Stomach (tissue), 9 donors: ENCODE measurements around the gene TAP1. TPM values are rescaled to one million over a fixed set of nuclear protein-coding genes. Genes with fewer than 3 reads are reported as not detected.
"Not testable (repeated sequence)": the region's sequence is repeated elsewhere in the genome, so short reads cannot be mapped to it uniquely, and the experiment has no call there.

Source experiments
- DNase-seq, 2 donors: peaks; one replicate each; pipeline versions ENCODE4 v3.0.0 to v3.0.0-alpha.2; 2013 to 2019
- H3K27ac ChIP-seq, 5 donors: fragments of 200-600 bp in 4 of 5; sonication (generic) in 4 of 5; one replicate each; pipeline ENCODE4 v1.5.1; 2013 to 2019; ENCODE audit warnings: mild to moderate bottlenecking in 1 of 5, moderate library complexity in 1 of 5
- H3K27me3 ChIP-seq, 3 donors: fragments of 200-600 bp; sonication (generic); one replicate each; pipeline ENCODE4 v1.5.1; 2017 to 2019; ENCODE audit warnings: mixed run types in 1 of 3
- H3K36me3 ChIP-seq, 4 donors: fragments of 200-600 bp; sonication (generic); 1 replicate in 3 of 4; 2 replicates in 1 of 4; pipeline ENCODE4 v1.5.1; 2016 to 2019
- H3K4me1 ChIP-seq, 4 donors: fragments of 200-600 bp; sonication (generic); one replicate each; pipeline ENCODE4 v1.5.1; 2016 to 2019
- H3K4me3 ChIP-seq, 4 donors: fragments of 200-600 bp; sonication (generic) in 3 of 4; one replicate each; pipeline ENCODE4 v1.5.1; 2016 to 2019; ENCODE audit warnings: mild to moderate bottlenecking in 1 of 4
- H3K9me3 ChIP-seq, 4 donors: fragments of 200-600 bp; sonication (generic); one replicate each; pipeline ENCODE4 v1.5.1; 2016 to 2019
- EP300 ChIP-seq: sonication (generic); formaldehyde crosslinking; IDR thresholded peaks from one replicate; pipeline ENCODE4 v1.6.1; 2017; ENCODE audit warnings: antibody characterized with exemption
- POLR2A ChIP-seq, 4 donors: fragments of 450-650 bp; IDR thresholded peaks; one replicate each; pipeline ENCODE4 v1.6.1; 2016; ENCODE audit warnings: antibody characterized with exemption in 4 of 4, control low read depth in 2 of 4, mild to moderate bottlenecking in 1 of 4, moderate library complexity in 1 of 4
- POLR2AphosphoS5 ChIP-seq, 3 donors: sonication (generic); formaldehyde crosslinking; IDR thresholded peaks; one replicate each; pipeline ENCODE4 v1.6.1; 2016; ENCODE audit warnings: antibody characterized with exemption in 3 of 3
- WGBS, 5 donors: extraction: QIAGEN DNeasy Blood & Tissue Kit in 3 of 5; methylation state at CpG; one replicate each; pipeline versions ENCODE4 v1.1.5 to v1.1.7; 2013 to 2018; 5-methylcytosine and 5-hydroxymethylcytosine counted together
- intact Hi-C: fragments of 100-400 bp; cut with DNase I; formaldehyde crosslinking; loops from one replicate; pipeline ENCODE4 v1.15.1; 2023; ENCODE audit warnings: low total_unique reads
- polyA plus RNA-seq, 3 donors: library from polyadenylated mRNA; stranded (reverse); fragments of 200-250 nt; gene quantifications; one replicate each; pipeline ENCODE4 v1.2.3, GENCODE V29; 2013
- total RNA-seq, 5 donors: library from RNA; depleted of rRNA; stranded (reverse); fragments of >200 nt; gene quantifications; one replicate each; pipeline versions ENCODE4 v1.1.0 to v1.2.3, GENCODE V29; 2014 to 2016
- TF ChIP-seq, protein P1 (sequence below), 7 experiments: fragments of 450-650 bp in 4 of 7; fragments of 200-600 bp in 3 of 7; sonication (generic) in 3 of 7; IDR thresholded peaks; one replicate each; pipeline ENCODE4 v1.5.1; 2016 to 2019; ENCODE audit warnings: antibody characterized with exemption in 7 of 7, control low read depth in 2 of 7, mild to moderate bottlenecking in 1 of 7
- donor health status: healthy with polysubstance abuse.
- donor health status: Bipolar disorder and iron deficiency.
- donor health status: healthy.

Gene TAP1
- total and polyA plus RNA-seq, 8 donors: 10.8 to 117 (median 25.3) TPM

DNA sequence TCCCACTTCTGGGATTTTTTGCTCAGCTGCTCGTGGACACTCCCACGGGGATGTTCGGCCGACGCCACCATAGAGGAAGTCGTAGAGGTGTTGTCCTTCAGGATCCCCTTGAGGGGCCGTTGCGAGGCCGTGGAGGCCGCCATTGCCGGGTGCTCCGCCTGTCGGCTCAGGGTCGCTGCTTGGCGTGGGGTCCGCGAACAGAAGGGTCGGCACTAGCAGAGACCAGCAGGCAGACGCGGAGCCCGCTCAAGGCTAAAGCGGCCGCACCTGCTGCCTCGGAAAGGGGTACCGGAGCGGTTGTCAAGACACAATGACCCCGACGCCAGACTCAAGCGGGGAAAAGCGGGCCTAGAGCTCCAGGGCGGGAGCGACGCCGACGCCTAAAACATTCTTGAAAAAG, 26.2 kb upstream of the TAP1 start:
- peaks cover 0 to 18% (median 0%) of the 10 kb centered on the region in 3 donors for H3K27me3 ChIP-seq
- H3K9me3 ChIP-seq: no peaks in the 10 kb centered on the region
- H3K27ac ChIP-seq: no peak overlapping the region
- no peaks in the 10 kb centered on the region for H3K36me3 ChIP-seq
- DNase-seq: no peak
- no peaks in the 10 kb centered on the region for H3K4me1 ChIP-seq
- intact Hi-C loops: loop anchor here (5.0 to 10.0 kb wide), 2 partner anchors 55 to 108 kb away; no protein-coding TSS in a partner anchor
- no peak for TF ChIP-seq POLR2AphosphoS5 (IDR thresholded peaks at IDR 0.05)
- no peak for TF ChIP-seq EP300
- TF ChIP-seq, protein P1, sequence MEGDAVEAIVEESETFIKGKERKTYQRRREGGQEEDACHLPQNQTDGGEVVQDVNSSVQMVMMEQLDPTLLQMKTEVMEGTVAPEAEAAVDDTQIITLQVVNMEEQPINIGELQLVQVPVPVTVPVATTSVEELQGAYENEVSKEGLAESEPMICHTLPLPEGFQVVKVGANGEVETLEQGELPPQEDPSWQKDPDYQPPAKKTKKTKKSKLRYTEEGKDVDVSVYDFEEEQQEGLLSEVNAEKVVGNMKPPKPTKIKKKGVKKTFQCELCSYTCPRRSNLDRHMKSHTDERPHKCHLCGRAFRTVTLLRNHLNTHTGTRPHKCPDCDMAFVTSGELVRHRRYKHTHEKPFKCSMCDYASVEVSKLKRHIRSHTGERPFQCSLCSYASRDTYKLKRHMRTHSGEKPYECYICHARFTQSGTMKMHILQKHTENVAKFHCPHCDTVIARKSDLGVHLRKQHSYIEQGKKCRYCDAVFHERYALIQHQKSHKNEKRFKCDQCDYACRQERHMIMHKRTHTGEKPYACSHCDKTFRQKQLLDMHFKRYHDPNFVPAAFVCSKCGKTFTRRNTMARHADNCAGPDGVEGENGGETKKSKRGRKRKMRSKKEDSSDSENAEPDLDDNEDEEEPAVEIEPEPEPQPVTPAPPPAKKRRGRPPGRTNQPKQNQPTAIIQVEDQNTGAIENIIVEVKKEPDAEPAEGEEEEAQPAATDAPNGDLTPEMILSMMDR (IDR thresholded peaks at IDR 0.05): no peak
- TF ChIP-seq POLR2A (IDR thresholded peaks at IDR 0.05): no peak
- WGBS, 5 donors: 40 to 58% (median 46%) methylated on average over 28 to 35 of the region's 35 CpGs
- H3K4me3 ChIP-seq: no peak overlapping the region

DNA sequence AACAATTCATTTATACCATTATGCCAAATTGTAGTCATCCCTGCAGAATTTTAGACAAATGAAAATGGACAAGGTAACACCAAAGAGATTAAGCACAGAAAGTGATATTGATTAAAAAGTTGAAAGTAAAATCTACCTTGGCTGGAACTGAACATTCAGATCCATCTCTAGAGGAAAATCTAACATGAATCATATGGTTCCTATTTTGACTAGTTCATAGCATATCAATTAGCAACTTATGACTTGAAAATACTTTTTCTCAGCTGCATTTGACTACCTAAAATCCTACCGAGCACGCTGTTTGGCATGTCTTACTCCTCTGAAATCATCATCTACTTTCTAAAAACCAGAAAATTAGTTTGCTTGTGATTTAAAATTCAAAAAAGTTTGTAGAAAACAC, 23.1 kb upstream of the TAP1 start:
- no peaks in the 10 kb centered on the region for H3K4me1 ChIP-seq
- H3K36me3 ChIP-seq: no peaks in the 10 kb centered on the region
- intact Hi-C loops: no loop called here
- no peak for DNase-seq
- no peak for TF ChIP-seq POLR2A (IDR thresholded peaks at IDR 0.05)
- no peak for TF ChIP-seq EP300
- TF ChIP-seq POLR2AphosphoS5 (IDR thresholded peaks at IDR 0.05): no peak
- TF ChIP-seq, protein P1 (IDR thresholded peaks at IDR 0.05): no peak
- peaks cover 0 to 30% (median 0%) of the 10 kb centered on the region in 3 donors for H3K27me3 ChIP-seq
- H3K4me3 ChIP-seq: no peak overlapping the region
- WGBS, 5 donors: 84 to 94% (median 92%) methylated on average over 2 of the region's 2 CpGs
- H3K9me3 ChIP-seq: no peaks in the 10 kb centered on the region
- H3K27ac ChIP-seq: no peak overlapping the region

DNA sequence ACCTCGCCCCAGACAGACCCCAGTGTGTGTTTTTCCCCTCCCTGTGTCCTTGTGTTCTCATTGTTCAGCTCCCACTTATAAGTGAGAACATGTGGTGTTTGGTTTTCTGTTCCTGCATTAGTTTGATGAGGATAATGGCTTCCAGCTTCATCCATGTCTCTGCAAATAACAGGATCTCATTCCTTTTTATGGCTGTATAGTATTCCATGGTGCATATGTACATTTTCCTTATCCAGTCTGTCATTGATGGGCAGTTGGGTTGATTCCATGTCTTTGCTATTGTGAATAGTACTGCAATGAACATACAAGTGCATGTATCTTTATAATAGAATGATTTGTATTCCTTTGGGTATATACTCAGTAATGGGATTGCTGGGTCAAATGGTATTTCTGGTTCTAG, 20.4 kb upstream of the TAP1 start:
- peaks cover 0 to 26% (median 0%) of the 10 kb centered on the region in 3 donors for H3K27me3 ChIP-seq
- DNase-seq, H3K36me3 ChIP-seq, H3K4me1 ChIP-seq, H3K9me3 ChIP-seq, H3K4me3 ChIP-seq, H3K27ac ChIP-seq, intact Hi-C loops: not testable (repeated sequence)
- WGBS, 5 donors: 0 to 54% (median 45%) methylated on average over 1 of the region's 1 CpG

GRCh38 chr6:32868257-32868788, 14.8 kb upstream of the TAP1 start:
- 6 to 12% (median 9%) methylated on average over 5 of the region's 5 CpGs for WGBS, 5 donors
- no peaks in the 10 kb centered on the region for H3K36me3 ChIP-seq
- H3K9me3 ChIP-seq: no peaks in the 10 kb centered on the region
- DNase-seq: peak; percentile 86 to 93
- H3K27me3 ChIP-seq: peaks cover 0 to 13% (median 0%) of the 10 kb centered on the region in 3 donors
- H3K4me3 ChIP-seq: no peak overlapping the region
- no peak overlapping the region for H3K27ac ChIP-seq
- intact Hi-C loops: no loop called here
- TF ChIP-seq POLR2A (IDR thresholded peaks at IDR 0.05) (no peak), EP300 (no peak), POLR2AphosphoS5 (IDR thresholded peaks at IDR 0.05) (peak in 1 of 3 donors; percentile 42)
- TF ChIP-seq, protein P1 (IDR thresholded peaks at IDR 0.05): peak in 5 of 7 experiments; percentile 72 to 99 (median 93)
- H3K4me1 ChIP-seq: peaks cover 0 to 12% (median 9%) of the 10 kb centered on the region in 4 donors

DNA sequence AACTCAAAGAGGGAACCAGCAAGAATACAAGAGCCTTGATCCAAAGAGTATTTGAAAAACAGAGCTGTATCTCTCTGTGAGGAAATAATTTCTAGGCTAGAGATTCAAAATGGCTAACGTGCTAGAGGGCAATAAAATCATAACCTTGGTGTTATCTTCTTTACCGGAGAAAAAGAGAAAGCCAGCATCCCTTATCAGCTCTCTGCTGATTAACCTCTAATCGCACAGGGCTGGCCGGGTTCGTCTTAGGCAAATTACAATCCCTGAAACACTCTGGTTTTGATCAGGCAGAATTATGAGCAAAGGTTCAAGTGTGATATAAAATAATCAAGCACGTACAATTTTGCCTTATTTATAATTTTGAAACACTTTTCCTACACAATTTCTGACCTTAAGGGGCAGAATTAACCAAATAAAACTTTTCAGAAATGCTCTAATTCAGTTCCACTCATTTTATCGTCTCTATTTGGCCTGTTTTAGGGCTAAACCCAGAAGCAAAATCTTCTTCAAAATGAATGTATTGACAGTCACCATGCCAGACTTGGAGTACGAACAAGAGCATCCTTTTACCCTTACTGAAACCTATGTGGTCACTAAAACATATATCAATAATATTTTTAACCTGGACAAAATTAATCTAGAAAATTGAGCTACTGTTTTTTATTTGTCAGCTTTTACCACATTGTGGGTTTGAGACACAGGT, 14.2 kb upstream of the TAP1 start:
- no peaks in the 10 kb centered on the region for H3K36me3 ChIP-seq
- peaks cover 0 to 12% (median 0%) of the 10 kb centered on the region in 3 donors for H3K27me3 ChIP-seq
- no peak overlapping the region for H3K4me3 ChIP-seq
- no peak for DNase-seq
- TF ChIP-seq, protein P1 (IDR thresholded peaks at IDR 0.05): no peak
- TF ChIP-seq POLR2A (IDR thresholded peaks at IDR 0.05) (no peak), EP300 (no peak), POLR2AphosphoS5 (IDR thresholded peaks at IDR 0.05) (no peak)
- no peaks in the 10 kb centered on the region for H3K9me3 ChIP-seq
- intact Hi-C loops: no loop called here
- H3K27ac ChIP-seq: peak overlapping the region in 1 of 5 donors; percentile 33
- H3K4me1 ChIP-seq: peaks cover 0 to 12% (median 9%) of the 10 kb centered on the region in 4 donors
- WGBS, 5 donors: 29 to 46% (median 32%) methylated on average over 8 of the region's 8 CpGs
